H9 (cell line): ENCODE results near the gene NPAS3. TPM values are rescaled to one million over a fixed set of nuclear protein-coding genes. Genes with fewer than 3 reads are reported as not detected.

Experiments
- DNase-seq: peaks from one replicate; pipeline ENCODE4 v3.0.0-alpha.2; 2017
- H2AFZ ChIP-seq: one replicate; pipeline ENCODE4 v1.6.1; 2013; ENCODE audit warnings: mild to moderate bottlenecking, low read length, control low read depth, moderate library complexity
- H2AK5ac ChIP-seq: 2 replicates; pipeline ENCODE4 v1.6.1; 2013; ENCODE audit warnings: low read length, control low read depth, mixed read lengths; ENCODE audit not compliant: insufficient read length
- H2BK120ac ChIP-seq: one replicate; pipeline ENCODE4 v1.6.1; 2013; ENCODE audit warnings: low read depth, mild to moderate bottlenecking, low read length, control low read depth, inconsistent platforms; ENCODE audit not compliant: poor library complexity, severe bottlenecking
- H2BK12ac ChIP-seq: 2 replicates; pipeline ENCODE4 v1.6.1; 2013; ENCODE audit warnings: low read length, control low read depth, mixed read lengths, low read depth; ENCODE audit not compliant: insufficient read length
- H2BK15ac ChIP-seq: 2 replicates; pipeline ENCODE4 v1.6.1; 2013; ENCODE audit warnings: low read depth, low read length, control low read depth
- H2BK20ac ChIP-seq: one replicate; pipeline ENCODE4 v1.6.1; 2013; ENCODE audit warnings: low read depth, mild to moderate bottlenecking, low read length, control low read depth, inconsistent platforms; ENCODE audit not compliant: poor library complexity, severe bottlenecking
- H2BK5ac ChIP-seq: 2 replicates; pipeline ENCODE4 v1.6.1; 2013; ENCODE audit warnings: low read length, control low read depth, mixed read lengths; ENCODE audit not compliant: insufficient read length
- H3K14ac ChIP-seq: 2 replicates; pipeline ENCODE4 v1.6.1; 2013; ENCODE audit warnings: low read length, control low read depth; ENCODE audit not compliant: insufficient read depth
- H3K18ac ChIP-seq: 2 replicates; pipeline ENCODE4 v1.6.1; 2013; ENCODE audit warnings: low read depth, mild to moderate bottlenecking, mixed read lengths, low read length, control low read depth; ENCODE audit not compliant: insufficient read length
- H3K23ac ChIP-seq: 2 replicates; pipeline ENCODE4 v1.6.1; 2013; ENCODE audit warnings: low read length, control low read depth, mixed read lengths, low read depth; ENCODE audit not compliant: insufficient read length
- H3K23me2 ChIP-seq: 2 replicates; pipeline ENCODE4 v1.6.1; 2013; ENCODE audit warnings: low read depth, mild to moderate bottlenecking, mixed read lengths, low read length, control low read depth; ENCODE audit not compliant: insufficient read length, poor library complexity, severe bottlenecking
- H3K27ac ChIP-seq: 2 replicates; pipeline ENCODE4 v1.5.1; 2013; ENCODE audit warnings: low read length, control low read depth, mixed read lengths, low read depth; ENCODE audit not compliant: insufficient read length
- H3K27me3 ChIP-seq: 2 replicates; pipeline ENCODE4 v1.6.1; 2013; ENCODE audit warnings: low read length, control low read depth, inconsistent platforms; ENCODE audit not compliant: insufficient read depth
- H3K4ac ChIP-seq: 2 replicates; pipeline ENCODE4 v1.6.1; 2013; ENCODE audit warnings: low read depth, mild to moderate bottlenecking, control low read depth, inconsistent platforms, low read length, moderate library complexity
- H3K4me1 ChIP-seq: 2 replicates; pipeline ENCODE4 v1.6.1; 2013; ENCODE audit warnings: low read length, control low read depth, inconsistent platforms; ENCODE audit not compliant: insufficient read depth
- H3K4me2 ChIP-seq: 2 replicates; pipeline ENCODE4 v1.6.1; 2013; ENCODE audit warnings: low read length, control low read depth, mixed read lengths; ENCODE audit not compliant: insufficient read length, insufficient read depth
- H3K56ac ChIP-seq: 2 replicates; pipeline ENCODE4 v1.6.1; 2013; ENCODE audit warnings: low read depth, mild to moderate bottlenecking, mixed read lengths, low read length, control low read depth; ENCODE audit not compliant: insufficient read length
- H3K79me1 ChIP-seq: 2 replicates; pipeline ENCODE4 v1.6.1; 2013; ENCODE audit warnings: low read depth, mild to moderate bottlenecking, moderate library complexity, low read length, control low read depth, inconsistent platforms; ENCODE audit not compliant: insufficient read depth, poor library complexity, severe bottlenecking
- H3K79me2 ChIP-seq: 2 replicates; pipeline ENCODE4 v1.6.1; 2013; ENCODE audit warnings: low read length, control low read depth, inconsistent platforms; ENCODE audit not compliant: insufficient read depth
- H3K9ac ChIP-seq: 2 replicates; pipeline ENCODE4 v1.6.1; 2013; ENCODE audit warnings: low read length, control low read depth, mixed read lengths; ENCODE audit not compliant: insufficient read length; ENCODE audit errors: extremely low read depth
- H3K9me3 ChIP-seq: one replicate; pipeline ENCODE4 v1.6.1; 2013; ENCODE audit warnings: low read depth, low read length, inconsistent platforms; ENCODE audit not compliant: control insufficient read depth
- H3T11ph ChIP-seq: one replicate; pipeline ENCODE4 v1.6.1; 2013; ENCODE audit warnings: mild to moderate bottlenecking, low read length, control low read depth, inconsistent platforms
- H4K20me1 ChIP-seq: one replicate; pipeline ENCODE4 v1.6.1; 2013; ENCODE audit not compliant: control insufficient read depth, insufficient read length, insufficient read depth
- H4K5ac ChIP-seq: 2 replicates; pipeline ENCODE4 v1.6.1; 2013; ENCODE audit warnings: low read depth, mild to moderate bottlenecking, mixed read lengths, low read length, control low read depth; ENCODE audit not compliant: insufficient read length
- H4K8ac ChIP-seq: replicated peaks from 2 replicates; pipeline ENCODE4 v1.6.1; 2013; ENCODE audit warnings: low read length, control low read depth, mixed read lengths, low read depth; ENCODE audit not compliant: insufficient read length
- H4K91ac ChIP-seq: 2 replicates; pipeline ENCODE4 v1.6.1; 2013; ENCODE audit warnings: low read depth, mild to moderate bottlenecking, moderate library complexity, mixed read lengths, low read length, control low read depth; ENCODE audit not compliant: insufficient read length
- H3K27ac Mint-ChIP-seq, 3 experiments: 2 replicates in 2 of 3; 3 replicates in 1 of 3; pipeline ENCODE4 v1.8.0; 2020 to 2021; ENCODE audit warnings: mixed read lengths in 3 of 3, mild to moderate bottlenecking in 1 of 3, moderate library complexity in 1 of 3
- H3K27me3 Mint-ChIP-seq: 2 replicates; pipeline ENCODE4 v1.8.0; 2021; ENCODE audit warnings: low read depth, mild to moderate bottlenecking, moderate library complexity, mixed read lengths
- H3K36me3 Mint-ChIP-seq, 3 experiments: 2 replicates in 2 of 3; 3 replicates in 1 of 3; pipeline ENCODE4 v1.8.0; 2020 to 2021; ENCODE audit warnings: low read depth in 3 of 3, mixed read lengths in 3 of 3; ENCODE audit not compliant: insufficient read depth in 1 of 3
- H3K4me1 Mint-ChIP-seq, 2 experiments: 2 replicates each; pipeline ENCODE4 v1.8.0; 2020; ENCODE audit warnings: mixed read lengths in 2 of 2
- H3K4me3 Mint-ChIP-seq, 2 experiments: 2 replicates in 1 of 2; 3 replicates in 1 of 2; pipeline ENCODE4 v1.8.0; 2020 to 2021; ENCODE audit warnings: mild to moderate bottlenecking in 2 of 2, mixed read lengths in 2 of 2, moderate library complexity in 1 of 2
- H3K9me3 Mint-ChIP-seq, 2 experiments: 2 replicates in 1 of 2; 3 replicates in 1 of 2; pipeline ENCODE4 v1.8.0; 2020; ENCODE audit warnings: mild to moderate bottlenecking in 2 of 2, mixed read lengths in 2 of 2, moderate library complexity in 1 of 2
- CTCF ChIP-seq: fragments of 200-600 bp; sonication (generic); conservative IDR thresholded peaks from 3 replicates; pipeline ENCODE4 v1.8.0; 2021; ENCODE audit warnings: antibody characterized with exemption, mild to moderate bottlenecking
- WGBS: extraction: QIAGEN DNeasy Blood & Tissue Kit; methylation state at CpG from one replicate; pipeline ENCODE4 v1.1.7; 2013; ENCODE audit warnings: missing lambda C conversion rate, low lambda C conversion rate, mixed read lengths; ENCODE audit not compliant: insufficient read length; ENCODE audit errors: extremely low coverage; 5-methylcytosine and 5-hydroxymethylcytosine counted together
- total RNA-seq: library from RNA; stranded (reverse); gene quantifications from 2 replicates; pipeline ENCODE4 v1.2.1, GENCODE V29; 2021

NPAS3 gene
- total RNA-seq, 1 experiment from 2014 or later, result 0.17 TPM

DNA sequence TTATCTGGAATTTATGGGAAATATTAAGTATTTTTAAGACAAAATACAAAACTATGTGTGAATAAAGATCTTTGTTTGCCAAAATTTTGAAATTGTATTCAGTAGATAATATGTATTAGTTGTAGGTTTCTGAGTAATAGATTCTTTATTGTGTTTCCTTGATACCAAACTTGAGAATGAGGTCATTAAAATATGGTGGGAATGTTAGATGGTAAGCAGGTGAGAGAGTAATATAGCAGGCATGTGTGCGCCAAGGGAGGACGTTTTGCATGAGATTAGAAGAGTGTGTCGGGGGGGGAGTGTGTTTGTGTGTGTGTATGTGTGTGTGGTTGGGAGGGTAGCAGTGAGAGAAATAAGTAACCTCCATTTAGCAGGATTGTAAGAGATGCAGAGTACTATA is 376.5 kb downstream of the NPAS3 start:
- no peak overlapping the region for H2AFZ ChIP-seq
- H3K23me2 ChIP-seq, result no peaks in the 10 kb centered on the region
- H4K8ac ChIP-seq, result no peak overlapping the region
- H2BK120ac ChIP-seq, result no peak overlapping the region
- WGBS, result 100% methylated on average over 1 of the region's 3 CpGs
- no peak overlapping the region for H3K23ac ChIP-seq
- no peak overlapping the region for H2AK5ac ChIP-seq
- no peaks in the 10 kb centered on the region for H4K20me1 ChIP-seq
- no peak overlapping the region for H3T11ph ChIP-seq
- Mint-ChIP-seq H3K9me3 (no peaks in the 10 kb centered on the region), H3K4me3 (no peak overlapping the region), H3K27me3 (no peaks in the 10 kb centered on the region), H3K36me3 (no peaks in the 10 kb centered on the region), H3K4me1 (no peaks in the 10 kb centered on the region), H3K27ac (no peak overlapping the region; a peak in 1 of 7 replicates)
- H3K14ac ChIP-seq, result no peak overlapping the region
- H3K9ac ChIP-seq, result no peak overlapping the region
- H3K56ac ChIP-seq, result no peak overlapping the region
- no peaks in the 10 kb centered on the region for H3K4me1 ChIP-seq
- no peak overlapping the region for H2BK15ac ChIP-seq
- H2BK5ac ChIP-seq, result no peak overlapping the region
- no peak overlapping the region for H2BK20ac ChIP-seq
- H3K27me3 ChIP-seq, result no peaks in the 10 kb centered on the region
- H3K79me2 ChIP-seq, result no peaks in the 10 kb centered on the region
- H3K18ac ChIP-seq, result no peak overlapping the region
- no peak for DNase-seq
- no peaks in the 10 kb centered on the region for H3K9me3 ChIP-seq
- no peak overlapping the region for H4K91ac ChIP-seq
- no peak overlapping the region for H3K4me2 ChIP-seq
- H4K5ac ChIP-seq, result no peak overlapping the region
- H3K79me1 ChIP-seq, result no peaks in the 10 kb centered on the region
- no peak overlapping the region for H2BK12ac ChIP-seq
- no peak overlapping the region for H3K4ac ChIP-seq
- H3K27ac ChIP-seq, result no peak overlapping the region
- no peak for TF ChIP-seq CTCF
